Coronary artery (tissue), 2 donors: Measurements from ENCODE around the gene EEF1AKMT3.
"Not testable (repeated sequence)": the region's sequence is repeated elsewhere in the genome, so short reads cannot be mapped to it uniquely, and the experiment has no call there.

Experiments
- DNase-seq: peaks from one replicate; pipeline ENCODE4 v3.0.0-alpha.2; 2017; ENCODE audit warnings: low spot score
- H3K27ac ChIP-seq, 2 donors: fragments of 200-600 bp; sonication (generic); one replicate each; pipeline ENCODE4 v1.5.1; 2016 to 2019
- H3K4me3 ChIP-seq: fragments of 200-600 bp; sonication (generic); 2 replicates; pipeline ENCODE4 v1.5.1; 2016; ENCODE audit warnings: mild to moderate bottlenecking, moderate library complexity
- TF ChIP-seq, protein P1 (sequence below): fragments of 200-600 bp; sonication (generic); IDR thresholded peaks from one replicate; pipeline ENCODE4 v1.5.1; 2019; ENCODE audit warnings: antibody characterized with exemption

EEF1AKMT3 gene

DNA sequence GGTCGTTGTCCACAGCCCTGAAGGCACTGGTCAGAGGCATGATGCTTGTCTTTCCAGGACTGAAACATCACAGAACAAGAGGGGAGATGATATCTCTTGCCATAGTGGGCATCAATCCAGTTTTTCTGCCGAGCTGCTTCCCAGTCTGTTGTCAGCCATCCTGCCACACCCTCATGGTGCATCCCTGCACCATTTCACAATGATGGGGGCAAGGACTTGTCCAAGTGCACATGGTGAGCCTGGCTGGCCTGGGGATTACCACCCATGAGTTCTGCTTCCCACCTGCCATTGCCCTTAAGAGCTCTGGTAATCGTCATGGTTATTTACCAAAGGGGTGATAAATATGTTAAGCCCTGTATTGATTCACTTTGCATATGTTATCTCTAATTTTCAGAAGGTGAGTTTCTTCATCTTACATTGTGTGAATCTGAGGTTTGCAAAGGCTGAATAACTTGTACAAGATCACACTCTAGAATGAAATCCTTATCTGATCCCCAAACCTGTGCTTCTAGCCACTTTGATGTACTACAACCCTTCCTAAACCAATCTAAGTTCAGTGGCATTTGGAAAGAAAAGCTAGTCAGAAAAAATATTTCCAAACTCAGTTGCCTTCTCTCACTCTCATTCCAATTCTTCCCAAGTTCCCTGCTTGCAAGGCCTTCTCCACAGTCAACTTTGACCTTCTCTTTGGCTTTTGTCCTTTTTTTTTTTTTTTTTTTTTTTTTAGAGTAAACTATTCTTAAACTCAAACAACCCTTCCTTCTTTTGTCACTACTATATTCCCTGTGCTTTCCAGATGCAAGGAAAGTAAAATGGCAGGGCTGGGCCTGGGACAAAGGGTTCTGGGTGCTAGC lies 43.8 kb downstream of the EEF1AKMT3 start:
- H3K4me3 ChIP-seq = no peak overlapping the region
- peak overlapping the region in 1 of 2 donors; percentile 68 for H3K27ac ChIP-seq
- TF ChIP-seq, protein P1, sequence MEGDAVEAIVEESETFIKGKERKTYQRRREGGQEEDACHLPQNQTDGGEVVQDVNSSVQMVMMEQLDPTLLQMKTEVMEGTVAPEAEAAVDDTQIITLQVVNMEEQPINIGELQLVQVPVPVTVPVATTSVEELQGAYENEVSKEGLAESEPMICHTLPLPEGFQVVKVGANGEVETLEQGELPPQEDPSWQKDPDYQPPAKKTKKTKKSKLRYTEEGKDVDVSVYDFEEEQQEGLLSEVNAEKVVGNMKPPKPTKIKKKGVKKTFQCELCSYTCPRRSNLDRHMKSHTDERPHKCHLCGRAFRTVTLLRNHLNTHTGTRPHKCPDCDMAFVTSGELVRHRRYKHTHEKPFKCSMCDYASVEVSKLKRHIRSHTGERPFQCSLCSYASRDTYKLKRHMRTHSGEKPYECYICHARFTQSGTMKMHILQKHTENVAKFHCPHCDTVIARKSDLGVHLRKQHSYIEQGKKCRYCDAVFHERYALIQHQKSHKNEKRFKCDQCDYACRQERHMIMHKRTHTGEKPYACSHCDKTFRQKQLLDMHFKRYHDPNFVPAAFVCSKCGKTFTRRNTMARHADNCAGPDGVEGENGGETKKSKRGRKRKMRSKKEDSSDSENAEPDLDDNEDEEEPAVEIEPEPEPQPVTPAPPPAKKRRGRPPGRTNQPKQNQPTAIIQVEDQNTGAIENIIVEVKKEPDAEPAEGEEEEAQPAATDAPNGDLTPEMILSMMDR = no peak
- DNase-seq = no peak

DNA sequence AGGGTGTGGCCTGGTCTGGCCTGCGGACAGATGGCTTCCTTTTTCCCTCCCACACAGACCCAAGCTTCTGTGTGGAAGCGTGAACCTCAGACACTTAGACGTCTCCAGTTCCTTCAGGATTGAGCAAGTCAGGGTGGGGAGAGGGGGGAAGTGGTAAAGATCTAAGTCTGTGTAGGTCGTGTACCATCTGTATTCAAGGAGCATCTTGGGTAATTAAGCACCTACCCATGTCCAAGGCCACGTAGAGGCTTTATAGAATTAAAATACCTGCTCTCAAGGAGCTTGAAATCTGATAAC lies 44.4 kb downstream of the EEF1AKMT3 start:
- Histone ChIP-seq H3K27ac (peak overlapping the region in 1 of 2 donors; percentile 68), H3K4me3 (peak overlapping the region; percentile 8)
- TF ChIP-seq, protein P1 = no peak
- no peak for DNase-seq

DNA sequence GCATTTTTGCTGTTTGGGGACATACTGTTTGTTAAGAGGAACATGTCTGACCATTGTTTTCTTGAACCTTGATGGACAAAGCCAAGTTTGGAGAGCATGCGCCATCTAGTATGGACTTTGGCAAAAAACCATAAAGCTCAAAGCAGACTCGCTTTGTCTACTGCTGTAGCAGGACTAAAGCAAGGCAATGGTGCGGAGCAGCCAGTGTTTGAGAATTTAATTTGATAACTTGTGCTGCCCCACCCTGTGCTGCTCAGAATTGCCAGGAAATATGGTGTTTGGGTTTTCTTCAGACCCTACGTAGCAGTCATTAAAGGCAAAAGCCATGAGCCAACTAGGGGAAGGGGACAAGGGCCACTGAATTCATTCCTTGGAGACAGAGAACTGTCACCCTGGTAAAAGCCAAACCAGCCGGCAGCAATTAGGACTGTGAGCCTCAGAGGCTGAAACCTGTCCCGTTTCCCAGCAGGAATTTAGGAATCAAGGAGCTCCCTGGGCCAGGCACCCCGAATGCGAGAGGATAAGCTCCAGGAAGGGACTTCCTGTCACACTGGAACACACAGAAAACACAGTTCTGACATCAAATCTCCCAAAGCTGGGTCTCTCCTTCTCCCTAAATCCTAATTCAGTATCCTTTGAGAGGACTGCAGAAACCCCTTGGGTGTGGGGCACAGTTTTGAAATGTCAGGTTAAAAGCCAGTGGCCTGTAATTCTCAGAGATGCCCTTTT lies 45.0 kb downstream of the EEF1AKMT3 start:
- TF ChIP-seq, protein P1 = no peak
- Histone ChIP-seq H3K27ac (peak overlapping the region; percentile 33 to 68), H3K4me3 (peak overlapping the region; percentile 8)
- DNase-seq = no peak

DNA sequence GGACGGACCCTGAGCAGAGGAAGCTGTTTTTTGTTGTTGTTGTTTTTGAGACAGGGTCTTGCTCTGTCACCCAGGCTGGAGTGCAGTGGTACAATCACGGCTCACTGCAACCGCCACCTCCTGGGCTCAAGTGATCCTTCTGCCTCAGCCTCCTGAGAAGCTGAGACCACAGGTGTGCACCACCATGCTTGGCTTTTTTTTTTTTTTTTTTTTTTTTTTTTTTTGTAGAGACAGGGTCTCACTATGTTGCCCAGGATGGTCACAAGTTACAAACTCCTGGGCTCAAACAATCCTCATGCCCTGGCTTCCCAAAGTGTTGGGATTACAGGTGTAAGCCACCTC lies 45.5 kb downstream of the EEF1AKMT3 start:
- H3K27ac ChIP-seq = peak overlapping the region in 1 of 2 donors; percentile 68
- not testable (repeated sequence) for H3K4me3 ChIP-seq, DNase-seq

DNA sequence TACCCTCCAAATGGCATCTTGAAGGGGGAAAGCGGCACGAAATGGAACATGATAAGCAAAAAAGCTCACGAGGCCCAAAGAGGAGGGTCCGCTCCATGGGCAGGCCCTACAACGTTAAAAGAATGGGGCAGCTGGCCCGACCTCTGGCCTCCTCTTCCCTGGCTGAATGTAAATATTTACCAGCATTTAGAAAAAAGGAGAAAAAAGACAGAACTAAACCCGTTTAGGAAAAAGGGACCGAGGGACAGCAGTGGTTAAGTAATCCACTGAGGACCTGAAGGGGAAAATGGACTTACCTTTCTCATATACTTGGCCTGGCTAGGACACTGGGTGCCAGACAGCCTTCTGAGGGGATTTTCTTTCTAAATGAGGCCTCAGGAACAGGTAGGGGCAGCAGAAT lies 47.7 kb downstream of the EEF1AKMT3 start:
- not testable (repeated sequence) for DNase-seq, H3K27ac ChIP-seq, H3K4me3 ChIP-seq

DNA sequence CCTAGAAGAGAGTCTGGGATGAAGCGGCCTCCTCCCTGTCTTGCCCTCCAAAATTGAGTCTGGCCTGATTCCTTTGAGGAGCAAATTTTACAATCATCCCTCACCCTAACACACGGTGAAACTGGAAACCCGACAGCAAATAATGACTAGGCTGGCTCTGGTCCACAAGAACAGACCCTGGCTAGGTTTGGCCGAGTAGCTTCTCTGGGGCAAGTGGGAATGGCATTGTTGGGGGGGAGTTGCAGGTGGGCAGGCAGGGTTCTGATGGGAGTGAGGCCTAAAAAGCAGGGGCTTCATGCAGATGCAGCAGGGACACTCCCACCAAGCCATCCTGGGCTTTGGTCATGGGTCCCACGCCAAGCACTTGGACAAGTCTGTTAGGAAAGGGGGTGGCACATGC lies 48.6 kb downstream of the EEF1AKMT3 start:
- H3K4me3 ChIP-seq = not testable (repeated sequence)
- peak overlapping the region in 1 of 2 donors; percentile 12 for H3K27ac ChIP-seq
- DNase-seq = peak; percentile 43

DNA sequence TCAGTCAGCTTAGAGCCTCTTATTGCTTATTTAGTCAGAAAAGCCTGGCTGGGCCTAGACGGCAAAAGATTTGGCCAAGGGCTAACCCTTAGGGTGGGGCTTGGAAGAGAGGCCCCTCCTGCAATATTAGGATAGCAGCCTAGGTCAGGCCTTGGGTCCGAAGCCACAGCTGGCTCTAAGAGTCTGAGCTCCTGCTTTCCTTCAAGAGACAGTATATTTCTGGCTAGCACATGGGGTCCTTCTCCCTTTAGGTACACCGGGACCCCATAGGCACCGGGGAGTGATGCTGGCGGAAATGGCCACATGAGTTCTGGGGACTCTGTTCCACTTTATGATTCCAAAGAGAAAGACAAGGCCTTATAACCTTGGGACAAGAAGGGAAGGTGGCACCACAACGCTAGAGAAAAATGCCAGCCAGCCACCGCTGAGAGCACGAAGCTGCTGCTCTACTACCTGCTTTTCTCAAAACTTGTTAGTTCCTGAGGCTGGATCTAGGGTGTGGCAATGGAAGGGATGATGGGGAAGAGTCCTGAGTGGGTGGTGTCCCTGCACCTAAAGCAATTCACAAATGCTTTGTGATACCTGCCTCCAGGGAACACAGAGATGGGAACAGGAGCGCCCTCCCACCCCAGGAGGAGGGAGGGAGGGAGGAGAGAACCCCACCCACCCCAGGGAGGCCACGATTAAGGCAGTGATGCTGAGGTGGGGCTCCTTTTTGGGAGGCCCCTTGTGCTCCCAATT lies 49.2 kb downstream of the EEF1AKMT3 start:
- TF ChIP-seq, protein P1 = no peak
- Histone ChIP-seq H3K4me3 (no peak overlapping the region), H3K27ac (peak overlapping the region in 1 of 2 donors; percentile 12)
- peak; percentile 57 for DNase-seq

DNA sequence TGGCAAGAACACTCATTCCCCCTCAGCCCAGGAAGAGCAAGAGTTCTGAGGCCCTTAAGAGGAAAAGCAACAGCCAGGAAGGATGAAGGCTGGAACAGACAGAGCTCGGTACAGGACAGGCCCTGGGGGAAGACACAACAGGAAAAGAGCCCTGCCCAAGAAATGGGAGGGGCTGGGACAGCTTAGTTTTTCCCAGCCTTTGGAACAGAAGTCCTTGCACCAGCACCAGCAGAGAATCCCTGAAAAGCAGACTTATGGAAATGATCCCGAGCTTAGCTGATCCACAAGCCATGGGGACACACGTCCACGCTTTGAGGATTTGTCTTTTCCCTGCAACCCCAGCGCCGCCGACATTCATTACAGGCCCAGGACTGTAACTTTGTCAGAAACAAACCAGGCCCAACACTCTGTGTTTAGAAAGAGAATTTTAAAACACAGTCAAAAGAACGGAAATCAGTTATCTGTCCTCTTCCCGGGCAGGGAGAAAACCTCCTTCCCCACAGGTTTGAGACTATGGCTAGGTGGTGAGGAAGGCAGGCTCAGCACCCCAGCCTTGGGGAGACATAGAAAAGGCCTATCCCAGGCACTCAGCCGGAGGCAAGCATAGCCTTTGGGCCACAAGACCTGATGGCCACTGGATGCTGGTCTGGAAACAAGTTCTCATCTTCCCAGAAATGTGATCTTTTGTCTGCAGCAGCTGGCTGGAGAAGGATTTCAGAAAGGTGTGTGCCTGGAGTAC lies 50.1 kb downstream of the EEF1AKMT3 start:
- no peak for DNase-seq
- no peak overlapping the region for H3K4me3 ChIP-seq
- TF ChIP-seq, protein P1 = no peak
- peak overlapping the region in 1 of 2 donors; percentile 7 for H3K27ac ChIP-seq
